IMR-90 (cell line): Measurements from ENCODE around the gene DSN1. TPM values are rescaled to one million over a fixed set of nuclear protein-coding genes. Genes with fewer than 3 reads are reported as not detected.

Experiments used
- ATAC-seq: fragments of 200-7000 bp; cut with Tn5 transposase; 2 replicates; pipeline ENCODE4 v1.9.1; 2020; ENCODE audit warnings: low read depth, mild to moderate bottlenecking, moderate library complexity
- BruUV-seq: library from RNA; stranded (reverse); fragments of 400-500 nt; replicated peaks from 2 replicates; lab custom pipeline; 2021; lab: Mats Ljungman, UMichigan
- CTCF ChIA-PET: fragments of 300-600 bp; formaldehyde crosslinking; extraction: SDS; loops from one replicate; lab custom pipeline; 2021; ENCODE audit warnings: antibody characterized with exemption; lab: Yijun Ruan, JAX
- POLR2A ChIA-PET: fragments of 300-600 bp; sonication (Branson Sonifier 250); formaldehyde crosslinking; loops from one replicate; lab custom pipeline; 2022; ENCODE audit warnings: antibody characterized with exemption; ENCODE audit not compliant: unreplicated experiment; lab: Charles Lee
- DNase-seq: peaks from one replicate; pipeline ENCODE4 v3.0.0; 2013
- H2AFZ ChIP-seq: replicated peaks from 2 replicates; pipeline ENCODE3; 2013; ENCODE audit warnings: low read length, mild to moderate bottlenecking; ENCODE audit not compliant: poor library complexity
- H2AK5ac ChIP-seq: 2 replicates; pipeline ENCODE4 v1.6.1; 2013; ENCODE audit warnings: low read depth, low read length, inconsistent platforms
- H2AK9ac ChIP-seq: replicated peaks from 2 replicates; pipeline ENCODE3; 2013; ENCODE audit warnings: mild to moderate bottlenecking, low read depth, low read length, moderate library complexity; ENCODE audit not compliant: poor library complexity
- H2BK120ac ChIP-seq: 2 replicates; pipeline ENCODE4 v1.6.1; 2013; ENCODE audit warnings: low read depth, low read length, inconsistent platforms
- H2BK15ac ChIP-seq: 3 replicates; pipeline ENCODE4 v1.6.1; 2013; ENCODE audit warnings: low read depth, low read length, inconsistent platforms
- H2BK20ac ChIP-seq: 2 replicates; pipeline ENCODE4 v1.6.1; 2013; ENCODE audit warnings: low read depth, mild to moderate bottlenecking, inconsistent platforms, low read length, moderate library complexity
- H2BK5ac ChIP-seq: 2 replicates; pipeline ENCODE4 v1.6.1; 2013; ENCODE audit warnings: mild to moderate bottlenecking, low read depth, low read length, inconsistent platforms; ENCODE audit not compliant: poor library complexity, severe bottlenecking
- H3K14ac ChIP-seq: replicated peaks from 2 replicates; pipeline ENCODE4 v1.6.1; 2013; ENCODE audit warnings: low read depth, low read length, inconsistent platforms
- H3K18ac ChIP-seq: 2 replicates; pipeline ENCODE4 v1.6.1; 2013; ENCODE audit warnings: low read depth, low read length, control low read depth
- H3K23ac ChIP-seq: 2 replicates; pipeline ENCODE4 v1.6.1; 2013; ENCODE audit warnings: low read depth, low read length, inconsistent platforms
- H3K27ac ChIP-seq: 2 replicates; pipeline ENCODE4 v1.5.1; 2013; ENCODE audit warnings: mild to moderate bottlenecking, control low read depth, low read length; ENCODE audit not compliant: insufficient read depth
- H3K27me3 ChIP-seq: 2 replicates; pipeline ENCODE4 v1.6.1; 2013; ENCODE audit warnings: low read length; ENCODE audit not compliant: control insufficient read depth, insufficient read depth
- H3K36me3 ChIP-seq: 2 replicates; pipeline ENCODE4 v1.6.1; 2013; ENCODE audit warnings: low read length, mixed read lengths; ENCODE audit not compliant: control insufficient read depth, insufficient read depth
- H3K4ac ChIP-seq: 2 replicates; pipeline ENCODE4 v1.6.1; 2013; ENCODE audit warnings: low read depth, low read length, inconsistent platforms
- H3K4me1 ChIP-seq: 2 replicates; pipeline ENCODE4 v1.6.1; 2013; ENCODE audit warnings: low read length, mixed read lengths; ENCODE audit not compliant: control insufficient read depth, insufficient read depth
- H3K4me2 ChIP-seq: 2 replicates; pipeline ENCODE4 v1.6.1; 2013; ENCODE audit warnings: low read depth, mild to moderate bottlenecking, control low read depth, low read length, moderate library complexity
- H3K4me3 ChIP-seq: 2 replicates; pipeline ENCODE4 v1.5.1; 2013; ENCODE audit warnings: low read depth, mild to moderate bottlenecking, control low read depth, low read length, moderate library complexity; ENCODE audit not compliant: insufficient read depth
- H3K56ac ChIP-seq: 2 replicates; pipeline ENCODE4 v1.6.1; 2013; ENCODE audit warnings: low read length, inconsistent platforms; ENCODE audit not compliant: insufficient read depth; ENCODE audit errors: extremely low read depth
- H3K79me1 ChIP-seq, 2 experiments: 2 replicates each; pipeline ENCODE4 v1.6.1; 2013; ENCODE audit warnings: low read length in 2 of 2, inconsistent platforms in 1 of 2, low read depth in 1 of 2
- H3K9ac ChIP-seq: 2 replicates; pipeline ENCODE4 v1.6.1; 2013; ENCODE audit warnings: low read depth, low read length, control low read depth
- H3K9me1 ChIP-seq: 2 replicates; pipeline ENCODE4 v1.6.1; 2013; ENCODE audit warnings: low read length, inconsistent platforms; ENCODE audit not compliant: insufficient read depth
- H3K9me3 ChIP-seq: 2 replicates; pipeline ENCODE4 v1.6.1; 2013; ENCODE audit warnings: low read length; ENCODE audit not compliant: control insufficient read depth, insufficient read depth
- H4K20me1 ChIP-seq: 2 replicates; pipeline ENCODE4 v1.6.1; 2013; ENCODE audit warnings: low read length, inconsistent platforms; ENCODE audit not compliant: insufficient read depth
- H4K5ac ChIP-seq: 2 replicates; pipeline ENCODE4 v1.6.1; 2013; ENCODE audit warnings: mild to moderate bottlenecking, low read depth, low read length, control low read depth
- H4K8ac ChIP-seq, 2 experiments: 2 replicates each; pipeline ENCODE4 v1.6.1; 2013; ENCODE audit warnings: low read depth in 2 of 2, low read length in 2 of 2, control low read depth in 1 of 2, inconsistent platforms in 1 of 2
- H4K91ac ChIP-seq: 2 replicates; pipeline ENCODE4 v1.6.1; 2013; ENCODE audit warnings: low read depth, low read length, inconsistent platforms; ENCODE audit not compliant: insufficient read depth
- BHLHE40 ChIP-seq: fragments of 150-350 bp; IDR thresholded peaks from 2 replicates; pipeline ENCODE4 v1.6.1; 2016; ENCODE audit warnings: mild to moderate bottlenecking, low read depth, low read length
- ELK1 ChIP-seq: fragments of 150-350 bp; IDR thresholded peaks from 2 replicates; pipeline ENCODE4 v1.6.1; 2016; ENCODE audit warnings: low read depth, mild to moderate bottlenecking, low read length, moderate library complexity, borderline replicate concordance
- MAFK ChIP-seq: IDR thresholded peaks from 2 replicates; pipeline ENCODE4 v1.6.1; 2012; ENCODE audit warnings: low read depth, low read length, improper control_type of control experiment
- MAZ ChIP-seq: IDR thresholded peaks from 2 replicates; pipeline ENCODE4 v1.6.1; 2012; ENCODE audit warnings: low read depth, mild to moderate bottlenecking, low read length, improper control_type of control experiment, moderate library complexity, borderline replicate concordance
- POLR2A ChIP-seq: IDR thresholded peaks from 2 replicates; pipeline ENCODE4 v1.6.1; 2012; ENCODE audit warnings: mild to moderate bottlenecking, low read depth, low read length
- RAD21 ChIP-seq: IDR thresholded peaks from 2 replicates; pipeline ENCODE4 v1.6.1; 2012; ENCODE audit warnings: low read length, improper control_type of control experiment
- RCOR1 ChIP-seq: IDR thresholded peaks from 2 replicates; pipeline ENCODE4 v1.6.1; 2012; ENCODE audit warnings: mild to moderate bottlenecking, low read length, improper control_type of control experiment; ENCODE audit not compliant: insufficient replicate concordance
- SMC3 ChIP-seq: fragments of 150-350 bp; IDR thresholded peaks from 2 replicates; pipeline ENCODE4 v1.6.1; 2016; ENCODE audit warnings: low read depth, mild to moderate bottlenecking, antibody characterized with exemption, low read length, moderate library complexity
- whole genome bisulfite sequencing, 2 experiments: methylation state at CpG; one replicate each; pipeline versions ENCODE4 v1.1.5 to v1.1.7; 2013; ENCODE audit warnings: missing lambda C conversion rate in 2 of 2; ENCODE audit not compliant: insufficient read length in 1 of 2; ENCODE audit errors: extremely low coverage in 2 of 2; 5-methylcytosine and 5-hydroxymethylcytosine counted together
- dilution Hi-C: fragments of 300-500 bp; cut with HindIII; formaldehyde crosslinking; loops from one replicate; pipeline ENCODE4 v1.14.3; 2018; ENCODE audit warnings: low sequenced_read_pairs; ENCODE audit not compliant: unreplicated experiment
- in situ Hi-C: fragments of 300-500 bp; cut with MboI; formaldehyde crosslinking; loops from 3 replicates; pipeline ENCODE4 v1.14.3; 2019; ENCODE audit warnings: low sequenced_read_pairs, inconsistent platforms, mixed read lengths
- intact Hi-C: fragments of 100-400 bp; cut with micrococcal nuclease; formaldehyde crosslinking; loops from 2 replicates; pipeline ENCODE4 v1.10.0; 2022
- polyA plus RNA-seq, 3 experiments: library from polyadenylated mRNA; depleted of rRNA; stranded (reverse); fragments of >200 nt; gene quantifications; 2 replicates each; pipeline ENCODE4 v1.2.3, GENCODE V29; 2012; ENCODE audit warnings: low replicate concordance in 1 of 3
- total RNA-seq: library from RNA; depleted of rRNA; stranded (reverse); fragments of >200 nt; gene quantifications from 2 replicates; pipeline ENCODE4 v1.2.3, GENCODE V29; 2012
- TF ChIP-seq, protein P1 (sequence below): fragments of 150-350 bp; IDR thresholded peaks from 2 replicates; pipeline ENCODE4 v1.6.1; 2017; ENCODE audit warnings: mild to moderate bottlenecking, antibody characterized with exemption, low read length, low read depth

The DSN1 gene
- total and polyA plus RNA-seq, 2 of the 4 experiments (the other 2 are of a cell fraction), result 10.5 to 16.3 TPM

DNA sequence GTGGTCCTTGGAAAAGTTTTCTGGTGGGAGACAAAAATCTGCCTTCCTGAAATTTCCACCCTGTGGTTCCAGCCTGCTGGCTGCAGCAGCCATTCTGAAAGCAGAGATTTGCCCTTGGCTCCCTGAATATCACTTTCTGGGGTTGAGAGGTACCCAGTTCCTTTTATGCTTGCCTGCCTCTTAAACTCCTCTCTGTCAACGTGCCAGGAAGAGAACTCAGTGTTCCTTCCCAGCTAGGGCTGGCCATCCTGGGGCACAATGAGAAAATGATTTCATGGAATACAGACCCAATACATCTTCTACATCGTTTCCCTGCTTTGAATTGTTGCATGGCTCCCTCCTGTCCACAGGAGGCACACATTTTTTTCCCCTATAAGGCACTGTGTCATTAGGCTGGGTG, 1.6 kb upstream of the DSN1 start:
- Histone ChIP-seq H4K8ac (peak overlapping the region; percentile 46 to 99; a peak in 2 of 4 replicates), H3K18ac (no peak overlapping the region), H3K56ac (no peak overlapping the region), H3K79me1 (peaks cover 4 to 18% of the 10 kb centered on the region in 2 experiments; a peak in 3 of 4 replicates), H2BK15ac (no peak overlapping the region), H2BK5ac (no peak overlapping the region), H3K9me1 (no peaks in the 10 kb centered on the region; the same call in 1 of the 2 replicates), H3K36me3 (peaks cover 3% of the 10 kb centered on the region; the same call in 1 of the 2 replicates), H3K9me3 (no peaks in the 10 kb centered on the region), H4K20me1 (no peaks in the 10 kb centered on the region), H2AK9ac (no peak overlapping the region), H2AFZ (no peak overlapping the region), H3K4me1 (0 out of 2 replicates have a peak, but pooled peaks cover 2% of the 10 kb centered on the region), H3K4me2 (no peak overlapping the region), H3K9ac (no peak overlapping the region), H2BK120ac (no peak overlapping the region), H2AK5ac (peak overlapping the region; percentile 2; the same call in 1 of the 2 replicates), H2BK20ac (no peak overlapping the region), H3K27me3 (no peaks in the 10 kb centered on the region), H3K4ac (peak overlapping the region; percentile 27; the same call in 1 of the 2 replicates), H3K14ac (no peak overlapping the region), H3K27ac (no peak overlapping the region), H4K5ac (peak overlapping the region; percentile 33; the same call in 1 of the 2 replicates), H4K91ac (no peak overlapping the region), H3K4me3 (no peak overlapping the region), H3K23ac (no peak overlapping the region)
- no peak for TF ChIP-seq RAD21
- TF ChIP-seq MAFK, result no peak
- TF ChIP-seq MAZ, result no peak
- TF ChIP-seq SMC3, result no peak
- TF ChIP-seq RCOR1, result no peak
- TF ChIP-seq ELK1, result no peak
- TF ChIP-seq BHLHE40, result no peak
- TF ChIP-seq, protein P1, sequence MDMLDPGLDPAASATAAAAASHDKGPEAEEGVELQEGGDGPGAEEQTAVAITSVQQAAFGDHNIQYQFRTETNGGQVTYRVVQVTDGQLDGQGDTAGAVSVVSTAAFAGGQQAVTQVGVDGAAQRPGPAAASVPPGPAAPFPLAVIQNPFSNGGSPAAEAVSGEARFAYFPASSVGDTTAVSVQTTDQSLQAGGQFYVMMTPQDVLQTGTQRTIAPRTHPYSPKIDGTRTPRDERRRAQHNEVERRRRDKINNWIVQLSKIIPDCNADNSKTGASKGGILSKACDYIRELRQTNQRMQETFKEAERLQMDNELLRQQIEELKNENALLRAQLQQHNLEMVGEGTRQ, result no peak
- TF ChIP-seq POLR2A, result no peak
- ChIA-PET CTCF (no interaction called here), POLR2A (no interaction called here)
- ATAC-seq, result no peak
- no TSS peak for BruUV-seq
- intact Hi-C loops (no loop called here), dilution Hi-C loops (no loop called here), in situ Hi-C loops (no loop called here)
- DNase-seq, result no peak
- no CpG with 5 or more reads among the region's 2 CpGs for WGBS, 2 experiments
